ENCODE data around the gene ERCC4. TPM values are rescaled to one million over a fixed set of nuclear protein-coding genes. Genes with fewer than 3 reads are reported as not detected.

The ERCC4 gene
- total RNA-seq, 4 donors from 2014 or later, result 2.5 to 13.2 (median 4.8) TPM

DNA sequence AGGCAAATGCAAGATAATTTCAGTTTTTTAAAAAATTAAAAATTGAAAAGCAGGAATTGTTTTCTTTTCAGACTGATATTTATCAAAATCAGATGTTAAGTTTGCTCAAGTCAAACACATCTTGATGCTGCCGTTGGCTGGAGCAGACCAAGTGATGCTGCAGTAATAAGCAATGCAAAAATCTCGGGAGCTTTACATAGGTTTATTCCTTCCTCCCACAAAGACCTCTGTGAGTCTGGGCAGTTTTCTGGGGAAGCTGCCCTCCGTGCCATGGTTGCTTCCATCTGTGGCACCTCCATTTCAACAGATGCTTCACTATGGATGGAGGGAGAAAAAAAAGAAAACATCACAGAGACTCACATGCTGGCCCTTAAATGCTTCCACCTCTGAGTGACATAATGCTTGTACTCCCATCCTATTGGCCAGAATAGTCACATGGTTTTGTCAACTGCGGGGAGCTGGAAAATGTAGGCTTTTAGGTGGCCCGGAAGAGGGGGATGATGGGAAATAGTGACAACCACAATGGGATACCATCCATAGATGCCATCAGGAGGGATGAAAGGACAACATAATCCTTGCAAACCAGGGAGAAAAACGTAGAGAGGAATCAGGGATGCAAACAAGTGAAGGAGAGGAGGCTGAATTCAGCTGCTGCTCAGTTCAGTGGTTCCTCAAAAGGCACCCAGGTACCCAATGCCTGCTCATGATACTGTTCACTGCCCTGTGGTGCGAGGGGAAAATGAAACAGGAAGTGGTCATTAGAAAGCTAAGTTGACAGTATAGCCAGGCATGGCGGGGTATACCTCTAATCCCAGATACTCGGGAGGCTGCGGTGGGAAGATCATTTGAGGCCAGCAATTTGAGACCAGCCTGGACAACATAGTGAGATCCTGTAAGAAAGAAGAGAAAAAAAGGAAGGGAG is 13.5 kb upstream of the ERCC4 start:
- Histone ChIP-seq H3K36me3 (no peaks in the 10 kb centered on the region), H3K27ac (no peak overlapping the region), H3K4me3 (no peak overlapping the region), H3K27me3 (no peaks in the 10 kb centered on the region), H3K4me1 (no peaks in the 10 kb centered on the region), H3K9me3 (no peaks in the 10 kb centered on the region)
- TF ChIP-seq, protein P1, sequence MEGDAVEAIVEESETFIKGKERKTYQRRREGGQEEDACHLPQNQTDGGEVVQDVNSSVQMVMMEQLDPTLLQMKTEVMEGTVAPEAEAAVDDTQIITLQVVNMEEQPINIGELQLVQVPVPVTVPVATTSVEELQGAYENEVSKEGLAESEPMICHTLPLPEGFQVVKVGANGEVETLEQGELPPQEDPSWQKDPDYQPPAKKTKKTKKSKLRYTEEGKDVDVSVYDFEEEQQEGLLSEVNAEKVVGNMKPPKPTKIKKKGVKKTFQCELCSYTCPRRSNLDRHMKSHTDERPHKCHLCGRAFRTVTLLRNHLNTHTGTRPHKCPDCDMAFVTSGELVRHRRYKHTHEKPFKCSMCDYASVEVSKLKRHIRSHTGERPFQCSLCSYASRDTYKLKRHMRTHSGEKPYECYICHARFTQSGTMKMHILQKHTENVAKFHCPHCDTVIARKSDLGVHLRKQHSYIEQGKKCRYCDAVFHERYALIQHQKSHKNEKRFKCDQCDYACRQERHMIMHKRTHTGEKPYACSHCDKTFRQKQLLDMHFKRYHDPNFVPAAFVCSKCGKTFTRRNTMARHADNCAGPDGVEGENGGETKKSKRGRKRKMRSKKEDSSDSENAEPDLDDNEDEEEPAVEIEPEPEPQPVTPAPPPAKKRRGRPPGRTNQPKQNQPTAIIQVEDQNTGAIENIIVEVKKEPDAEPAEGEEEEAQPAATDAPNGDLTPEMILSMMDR (IDR thresholded peaks at IDR 0.05), result no peak
- TF ChIP-seq POLR2A (IDR thresholded peaks at IDR 0.05), result no peak
- DNase-seq, result peak in 1 of 3 donors; percentile 22

DNA sequence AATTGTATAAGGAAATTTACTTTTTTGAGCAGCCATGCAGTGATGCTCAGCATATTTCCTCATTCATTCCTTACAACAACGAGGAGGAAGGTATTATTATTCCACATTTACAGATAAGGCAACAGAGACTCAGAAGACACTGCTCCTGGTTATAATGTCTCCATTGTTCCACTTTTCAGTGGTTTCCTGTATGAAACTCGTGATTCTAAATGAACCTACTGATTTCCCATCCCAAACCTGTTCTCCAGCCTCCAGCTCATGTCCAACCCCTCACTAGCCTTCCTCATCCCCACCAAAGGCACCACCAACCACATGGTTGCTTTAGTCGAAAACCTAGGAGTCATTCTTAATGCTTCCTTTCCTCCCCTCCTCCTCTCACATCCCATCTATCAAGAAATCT is 12.5 kb upstream of the ERCC4 start:
- Histone ChIP-seq H3K27me3 (no peaks in the 10 kb centered on the region), H3K36me3 (no peaks in the 10 kb centered on the region), H3K4me3 (no peak overlapping the region), H3K27ac (no peak overlapping the region), H3K9me3 (no peaks in the 10 kb centered on the region), H3K4me1 (no peaks in the 10 kb centered on the region)
- TF ChIP-seq, protein P1 (IDR thresholded peaks at IDR 0.05), result no peak
- TF ChIP-seq POLR2A (IDR thresholded peaks at IDR 0.05), result no peak
- no peak for DNase-seq

DNA sequence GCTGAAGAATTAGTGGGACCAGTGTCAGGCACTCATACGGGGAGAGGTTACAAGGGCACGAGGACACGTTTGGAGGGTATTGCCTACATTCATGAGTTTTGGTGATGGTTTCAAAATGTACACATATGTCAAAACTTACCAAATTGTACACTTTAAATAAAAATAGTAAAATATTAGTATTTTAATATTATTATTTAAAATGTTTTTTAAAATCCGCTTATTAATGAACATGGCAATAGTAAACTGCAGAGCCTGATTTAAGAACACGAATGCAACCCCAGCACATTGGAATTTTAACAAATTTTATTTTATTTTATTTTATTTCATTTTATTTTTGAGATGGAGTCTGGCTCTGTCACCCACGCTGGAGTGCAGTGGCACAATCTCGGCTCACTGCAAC is 10.9 kb upstream of the ERCC4 start:
- H3K4me1 ChIP-seq, result no peaks in the 10 kb centered on the region
- H3K27ac ChIP-seq, result no peak overlapping the region
- TF ChIP-seq, protein P1 (IDR thresholded peaks at IDR 0.05), result no peak
- no peak for TF ChIP-seq POLR2A (IDR thresholded peaks at IDR 0.05)
- no peaks in the 10 kb centered on the region for H3K36me3 ChIP-seq
- H3K9me3 ChIP-seq, result no peaks in the 10 kb centered on the region
- H3K4me3 ChIP-seq, result no peak overlapping the region
- no peaks in the 10 kb centered on the region for H3K27me3 ChIP-seq
- no peak for DNase-seq

- H3K4me3 ChIP-seq, result no peak overlapping the region
- H3K9me3 ChIP-seq, result no peaks in the 10 kb centered on the region
- no peak for TF ChIP-seq POLR2A (IDR thresholded peaks at IDR 0.05)
- TF ChIP-seq, protein P1 (IDR thresholded peaks at IDR 0.05), result no peak
- no peak for DNase-seq
- H3K27me3 ChIP-seq, result no peaks in the 10 kb centered on the region
- no peaks in the 10 kb centered on the region for H3K4me1 ChIP-seq
- no peaks in the 10 kb centered on the region for H3K36me3 ChIP-seq
- H3K27ac ChIP-seq, result no peak overlapping the region
Measured at GRCh38 chr16:13909872-13910303, 10.1 kb upstream of the ERCC4 start.

DNA sequence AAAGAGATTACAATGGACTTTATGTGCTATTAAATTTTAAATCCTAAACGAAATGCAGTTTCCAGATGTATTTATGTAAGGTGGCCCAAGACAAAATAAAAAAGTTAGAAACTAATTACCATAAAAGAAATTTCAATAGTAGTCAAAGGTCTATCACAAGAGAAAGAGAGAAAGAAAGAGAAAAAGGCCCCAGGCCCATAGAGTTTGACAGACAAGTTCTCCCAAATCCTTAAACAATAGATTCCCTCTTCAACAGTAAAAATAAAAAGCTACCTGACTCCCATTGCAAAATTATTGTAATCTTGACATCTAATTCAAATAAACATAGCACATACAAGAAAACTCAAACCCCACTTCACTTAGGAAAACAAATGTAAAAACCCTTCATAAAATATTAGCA is 8.6 kb upstream of the ERCC4 start:
- Histone ChIP-seq H3K27ac (no peak overlapping the region), H3K4me1 (no peaks in the 10 kb centered on the region), H3K36me3 (no peaks in the 10 kb centered on the region), H3K27me3 (no peaks in the 10 kb centered on the region), H3K9me3 (no peaks in the 10 kb centered on the region), H3K4me3 (no peak overlapping the region)
- DNase-seq, result no peak
- TF ChIP-seq POLR2A (IDR thresholded peaks at IDR 0.05), result no peak
- TF ChIP-seq, protein P1 (IDR thresholded peaks at IDR 0.05), result no peak

Data from Peyer's patch (tissue), 4 donors.